IPS-11a (cell line): ENCODE measurements around the gene KLRD1.
"Not testable (repeated sequence)": the region's sequence is repeated elsewhere in the genome, so short reads cannot be mapped to it uniquely, and the experiment has no call there.

Experiments
- H3K4me3 ChIP-seq: one replicate; pipeline ENCODE4 v1.5.1; 2013; ENCODE audit warnings: low read depth, low read length, control low read depth

KLRD1 gene

DNA sequence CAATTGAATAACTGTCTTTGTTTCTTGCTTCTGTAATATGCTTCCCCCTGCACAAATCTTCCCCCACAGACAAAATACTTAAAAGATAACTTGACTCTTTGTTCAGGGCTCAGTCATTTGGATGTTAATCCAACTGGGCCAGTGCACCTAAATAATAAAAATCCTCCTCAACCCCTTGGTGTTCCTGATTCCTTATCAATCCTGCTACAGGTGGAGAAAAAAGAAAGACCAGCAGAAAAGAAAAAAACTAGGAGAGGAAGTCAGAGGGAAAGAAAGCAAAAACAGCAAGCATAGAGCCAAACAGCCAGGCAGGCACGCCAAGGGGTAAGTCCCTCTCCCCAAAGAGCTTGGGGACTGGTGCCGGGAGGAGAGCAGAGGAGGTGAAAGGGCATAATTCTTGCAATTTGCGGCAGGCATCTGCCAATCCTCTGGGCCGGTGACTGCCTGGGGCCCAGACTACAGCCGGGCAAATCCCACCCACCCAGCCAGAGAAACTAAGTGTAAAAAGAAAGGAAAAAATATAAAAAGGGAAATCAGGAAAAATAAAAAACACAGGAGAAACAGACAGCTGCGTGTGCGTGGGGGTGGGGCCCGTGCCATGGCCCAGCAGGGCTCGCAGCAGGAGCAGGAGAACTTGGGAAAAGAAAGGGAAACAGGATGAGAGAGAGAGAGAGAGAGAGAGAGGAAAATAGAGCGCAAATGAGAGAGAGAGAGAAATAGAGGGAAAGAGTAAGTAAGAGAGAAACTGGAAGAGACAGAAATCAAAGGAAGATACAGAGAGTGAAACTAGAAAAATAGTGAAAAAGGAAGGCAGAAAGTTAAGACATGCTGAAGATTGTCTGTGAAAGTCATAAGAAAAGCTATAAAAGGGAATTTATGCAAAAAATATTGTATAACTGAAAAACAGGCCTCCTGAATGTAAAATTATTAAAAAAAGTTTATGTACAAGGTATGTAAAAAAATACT is 60.8 kb downstream of the KLRD1 start:
- H3K4me3 ChIP-seq, result no peak overlapping the region

DNA sequence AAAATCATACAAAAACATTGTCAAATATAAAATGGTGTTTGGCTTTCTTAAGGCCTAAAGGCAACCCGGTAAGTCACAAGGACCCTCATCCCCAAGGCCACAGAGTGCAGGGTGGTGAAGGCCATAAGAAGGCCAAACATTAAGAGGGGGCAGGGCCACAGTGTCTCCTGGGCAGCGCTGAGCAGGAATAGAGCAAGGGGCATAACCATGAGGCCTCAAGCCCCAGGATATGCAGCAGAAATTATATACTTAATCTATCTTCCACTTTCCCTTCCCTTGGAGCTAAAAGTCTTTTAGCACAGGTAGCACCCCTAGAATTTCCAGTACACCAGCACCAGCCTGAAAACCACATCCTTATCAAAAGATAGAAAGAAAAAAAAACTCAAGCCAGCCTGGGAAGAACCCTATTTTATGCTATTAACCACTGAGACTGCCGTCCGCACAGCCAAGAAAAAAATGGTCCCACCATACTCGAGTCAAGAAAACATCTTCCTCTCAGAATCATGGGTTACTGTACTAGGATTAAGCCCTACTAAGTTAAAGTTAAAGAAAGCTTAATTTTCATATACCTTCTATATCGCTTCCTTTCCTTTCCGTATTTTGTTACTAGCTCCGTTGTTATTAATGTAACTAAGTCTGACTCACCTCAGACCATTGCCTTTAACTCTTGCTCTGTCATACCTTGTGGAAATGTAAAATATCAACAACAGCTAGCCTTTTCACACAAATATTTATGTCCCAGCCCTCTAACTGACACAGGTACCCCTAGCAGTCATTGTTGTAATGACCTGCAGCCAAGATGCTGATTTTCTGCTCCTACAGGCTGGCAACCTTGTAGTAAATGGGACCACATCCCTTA is 62.1 kb downstream of the KLRD1 start:
- H3K4me3 ChIP-seq, result no peak overlapping the region

DNA sequence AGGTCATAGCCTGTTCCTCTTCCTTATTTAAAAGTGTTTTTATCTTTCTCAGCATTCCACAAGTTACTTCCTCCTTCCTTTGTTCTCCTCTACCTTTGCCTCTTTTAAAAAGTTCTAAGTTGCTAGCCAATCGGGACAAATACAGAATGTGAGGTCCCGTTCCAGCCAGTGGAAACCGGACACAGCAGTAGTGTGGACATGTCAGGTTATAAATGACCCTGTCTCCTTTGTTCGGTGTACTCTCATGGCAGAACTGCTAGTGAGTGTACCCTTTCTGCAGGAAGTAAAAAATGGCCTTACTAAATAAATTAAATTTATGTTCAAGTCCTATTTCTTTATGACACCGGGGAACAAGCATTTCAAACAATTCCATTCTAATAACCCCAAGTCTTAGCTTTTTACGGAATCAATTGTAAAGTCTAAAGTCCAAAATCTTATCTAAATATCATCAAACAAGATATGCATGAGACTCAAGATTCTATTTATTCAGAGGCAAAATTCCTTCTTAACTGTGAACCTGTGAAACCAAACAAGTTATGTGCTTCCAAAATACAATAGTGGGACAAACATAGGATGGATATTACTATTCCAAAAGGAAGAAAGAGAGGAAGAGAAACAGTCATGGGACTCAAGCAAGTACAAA is 64.3 kb downstream of the KLRD1 start:
- not testable (repeated sequence) for H3K4me3 ChIP-seq

DNA sequence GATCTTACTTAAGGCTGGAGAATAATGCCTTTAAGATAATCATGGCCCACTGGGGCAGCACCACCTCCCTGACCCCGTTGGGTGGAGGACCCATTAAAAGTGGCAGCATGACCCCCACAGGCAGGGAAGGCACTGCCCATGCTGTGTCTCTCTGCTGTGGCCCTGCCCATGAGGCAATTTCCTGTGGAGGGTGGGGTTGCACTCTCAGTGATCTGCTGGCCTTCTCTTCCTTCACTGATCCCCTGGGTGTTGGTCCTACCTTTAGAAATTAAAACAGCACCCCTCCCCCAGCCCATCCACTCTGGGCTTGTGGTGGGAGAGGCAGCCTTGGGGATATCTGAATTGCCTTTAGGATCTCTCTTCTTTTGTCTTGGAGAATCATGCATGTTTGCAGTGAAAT is 64.9 kb downstream of the KLRD1 start:
- no peak overlapping the region for H3K4me3 ChIP-seq

DNA sequence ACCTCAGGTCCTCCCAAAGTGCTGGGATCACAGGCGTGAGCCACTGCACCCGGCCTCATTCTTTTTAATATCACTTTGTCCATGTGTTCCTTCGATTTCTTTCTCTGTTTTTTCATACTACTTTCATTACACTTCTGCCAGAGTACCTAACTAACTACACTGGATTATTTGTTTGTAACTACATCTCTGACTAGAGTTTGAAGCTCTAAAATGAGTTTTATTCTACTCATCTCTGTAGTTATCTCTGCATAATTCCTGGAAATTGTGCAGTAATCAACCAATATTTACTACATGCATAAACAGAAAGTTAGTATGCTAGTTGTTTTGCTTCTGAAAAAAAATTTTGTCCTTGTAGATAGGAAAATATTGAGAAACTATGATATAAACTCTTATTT is 67.0 kb downstream of the KLRD1 start:
- no peak overlapping the region for H3K4me3 ChIP-seq

DNA sequence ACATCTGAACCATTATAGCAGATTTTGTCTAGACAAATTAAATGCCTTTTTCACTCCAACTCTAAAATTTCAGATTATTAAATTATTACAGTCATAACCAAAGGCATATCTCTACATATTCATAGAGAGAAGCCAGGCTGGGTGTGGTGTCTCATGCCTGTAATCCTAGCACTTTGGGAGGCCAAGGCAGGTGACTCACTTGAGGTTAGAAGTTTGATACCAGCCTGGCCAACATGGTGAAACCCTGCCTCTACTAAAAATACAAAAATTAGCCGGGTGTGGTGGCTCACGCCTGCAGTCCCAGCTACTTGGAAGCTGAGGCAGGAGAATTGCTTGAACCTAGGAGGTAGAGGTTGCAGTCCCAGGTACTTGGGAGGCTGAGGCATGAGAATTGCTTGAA is 71.1 kb downstream of the KLRD1 start:
- not testable (repeated sequence) for H3K4me3 ChIP-seq
